ENCODE measurements around the gene ENOPH1. TPM values are rescaled to one million over a fixed set of nuclear protein-coding genes. Genes with fewer than 3 reads are reported as not detected.

Gene ENOPH1
- total RNA-seq, 1 experiment from 2014 or later: 22.3 TPM

- no peak overlapping the region for H2AFZ ChIP-seq
- no peak for DNase-seq
- ChIA-PET POLR2A (ENCODE audit: unreplicated experiment) (no interaction called here), CTCF (no interaction called here)
- H3K4me3 ChIP-seq: no peak overlapping the region
- H3K27ac ChIP-seq: no peak overlapping the region
- H3K9me3 ChIP-seq (ENCODE audit: insufficient read depth, low read depth): no peaks in the 10 kb centered on the region
- intact Hi-C loops (cut with micrococcal nuclease; ENCODE audit: unreplicated experiment): no loop called here
- peaks cover 8% of the 10 kb centered on the region; the same call in 1 of the 2 replicates for H4K20me1 ChIP-seq (ENCODE audit: insufficient read depth)
- no peaks in the 10 kb centered on the region for H3K36me3 ChIP-seq (ENCODE audit: low read depth)
- BruUV-seq (replicated peaks): no TSS peak
- H3F3A ChIP-seq (ENCODE audit: insufficient read depth, low read depth): peaks cover 8% of the 10 kb centered on the region; the same call in 1 of the 2 replicates
- no peak for TF ChIP-seq CTCF (conservative IDR thresholded peaks at IDR 0.05)
- no peak for TF ChIP-seq EZH2 (IDR thresholded peaks at IDR 0.05; ENCODE audit: low read depth)
- H3K4me2 ChIP-seq: no peak overlapping the region
- H3K27me3 ChIP-seq (ENCODE audit: insufficient read depth, low read depth): no peaks in the 10 kb centered on the region
- no peaks in the 10 kb centered on the region for H3K9me2 ChIP-seq (ENCODE audit: insufficient read depth)
- H3K79me2 ChIP-seq (ENCODE audit: low read depth): peaks cover 81% of the 10 kb centered on the region
- H3K4me1 ChIP-seq (replicated peaks; ENCODE audit: insufficient read depth): peaks cover 11% of the 10 kb centered on the region; the same call in 1 of the 2 replicates
These were observed 3.4 kb downstream of the ENOPH1 start for GRCh38 chr4:82433791-82434190.

DNA sequence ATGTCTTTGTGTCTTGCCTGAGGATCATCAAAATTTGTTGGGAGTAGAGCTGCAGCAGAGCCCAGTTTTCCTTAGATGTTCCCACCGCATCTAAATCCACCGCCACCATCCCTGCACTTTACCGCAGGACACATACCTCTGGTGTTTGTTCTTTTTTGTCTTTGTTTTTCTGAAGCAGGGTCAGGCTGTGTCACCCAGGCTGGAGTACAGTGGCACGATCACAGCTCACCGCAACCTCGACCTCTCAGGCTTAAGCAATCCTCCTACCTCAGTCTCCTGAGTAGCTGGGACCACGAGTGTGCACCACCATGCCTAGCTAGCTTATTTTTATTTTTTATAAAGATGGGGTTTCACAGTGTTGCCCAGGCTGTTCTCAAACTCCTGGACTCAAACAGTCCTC lies 4.6 kb downstream of the ENOPH1 start:
- Histone ChIP-seq H2AFZ (no peak overlapping the region), H3F3A (ENCODE audit: insufficient read depth, low read depth) (peaks cover 8% of the 10 kb centered on the region; the same call in 1 of the 2 replicates), H3K79me2 (ENCODE audit: low read depth) (peaks cover 88% of the 10 kb centered on the region), H3K9me2 (ENCODE audit: insufficient read depth) (no peaks in the 10 kb centered on the region), H3K4me3 (no peak overlapping the region), H3K4me1 (replicated peaks; ENCODE audit: insufficient read depth) (peaks cover 11% of the 10 kb centered on the region; the same call in 1 of the 2 replicates), H3K27ac (no peak overlapping the region), H3K4me2 (no peak overlapping the region), H4K20me1 (ENCODE audit: insufficient read depth) (peaks cover 8% of the 10 kb centered on the region), H3K27me3 (ENCODE audit: insufficient read depth, low read depth) (no peaks in the 10 kb centered on the region), H3K9me3 (ENCODE audit: insufficient read depth, low read depth) (no peaks in the 10 kb centered on the region), H3K36me3 (ENCODE audit: low read depth) (no peaks in the 10 kb centered on the region)
- no peak for TF ChIP-seq CTCF (conservative IDR thresholded peaks at IDR 0.05)
- no peak for TF ChIP-seq EZH2 (IDR thresholded peaks at IDR 0.05; ENCODE audit: low read depth)
- BruUV-seq (replicated peaks): no TSS peak
- CTCF ChIA-PET: no interaction called here
- POLR2A ChIA-PET (ENCODE audit: unreplicated experiment): no interaction called here
- intact Hi-C loops (cut with micrococcal nuclease; ENCODE audit: unreplicated experiment): no loop called here
- DNase-seq: no peak

DNA sequence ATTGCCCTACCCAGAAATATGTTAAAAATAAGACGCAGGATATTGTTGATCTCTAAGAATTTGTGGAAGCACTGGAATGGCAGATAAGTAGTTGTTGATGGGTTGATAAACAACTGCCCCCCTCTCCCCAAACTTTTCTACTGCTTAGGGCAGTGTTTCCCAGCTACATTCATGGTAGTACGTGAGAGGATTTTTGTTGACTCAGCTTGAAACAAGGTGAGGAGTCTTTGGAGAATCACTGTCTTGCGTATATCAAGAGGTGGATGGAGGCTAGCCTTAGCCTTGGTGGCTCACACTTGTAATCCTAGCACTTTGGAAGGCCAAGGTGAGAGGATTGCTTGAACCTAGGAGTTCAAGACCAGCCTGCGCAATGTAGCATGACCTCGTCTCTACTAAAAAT lies 5.7 kb downstream of the ENOPH1 start:
- H3K27me3 ChIP-seq (ENCODE audit: insufficient read depth, low read depth): no peaks in the 10 kb centered on the region
- H3K4me1 ChIP-seq (replicated peaks; ENCODE audit: insufficient read depth): peaks cover 11% of the 10 kb centered on the region; the same call in 1 of the 2 replicates
- ChIA-PET POLR2A (ENCODE audit: unreplicated experiment) (no interaction called here), CTCF (no interaction called here)
- H3K9me3 ChIP-seq (ENCODE audit: insufficient read depth, low read depth): no peaks in the 10 kb centered on the region
- no peak overlapping the region for H2AFZ ChIP-seq
- H3K27ac ChIP-seq: no peak overlapping the region
- peaks cover 8% of the 10 kb centered on the region for H4K20me1 ChIP-seq (ENCODE audit: insufficient read depth)
- no peak for TF ChIP-seq CTCF (conservative IDR thresholded peaks at IDR 0.05)
- TF ChIP-seq EZH2 (IDR thresholded peaks at IDR 0.05; ENCODE audit: low read depth): no peak
- no peaks in the 10 kb centered on the region for H3K9me2 ChIP-seq (ENCODE audit: insufficient read depth)
- BruUV-seq (replicated peaks): no TSS peak
- no peak overlapping the region for H3K4me2 ChIP-seq
- H3K4me3 ChIP-seq: no peak overlapping the region
- H3K36me3 ChIP-seq (ENCODE audit: low read depth): no peaks in the 10 kb centered on the region
- peaks cover 93% of the 10 kb centered on the region for H3K79me2 ChIP-seq (ENCODE audit: low read depth)
- intact Hi-C loops (cut with micrococcal nuclease; ENCODE audit: unreplicated experiment): no loop called here
- H3F3A ChIP-seq (ENCODE audit: insufficient read depth, low read depth): peaks cover 5% of the 10 kb centered on the region; the same call in 1 of the 2 replicates
- no peak for DNase-seq
